Right lobe of liver (tissue), 4 donors: ENCODE results near the gene SLC29A3.

Experiments
- POLR2A ChIP-seq: fragments of 450-650 bp; IDR thresholded peaks from one replicate; pipeline ENCODE4 v1.6.1; 2017; ENCODE audit warnings: antibody characterized with exemption, mild to moderate bottlenecking
- TF ChIP-seq, protein P1 (sequence below), 4 donors: fragments of 200-600 bp in 3 of 4; fragments of 450-650 bp in 1 of 4; IDR thresholded peaks; one replicate each; pipeline versions ENCODE4 v1.5.1 to v1.8.0; 2016 to 2022; ENCODE audit warnings: antibody characterized with exemption in 4 of 4, mild to moderate bottlenecking in 2 of 4
- donor health status: DM: no; HTN: no; CAD: no.
- donor health status: DM: no; HTN: no; CAD: no.
- donor health status: DM: no; HTN: yes; CAD: no.

DNA sequence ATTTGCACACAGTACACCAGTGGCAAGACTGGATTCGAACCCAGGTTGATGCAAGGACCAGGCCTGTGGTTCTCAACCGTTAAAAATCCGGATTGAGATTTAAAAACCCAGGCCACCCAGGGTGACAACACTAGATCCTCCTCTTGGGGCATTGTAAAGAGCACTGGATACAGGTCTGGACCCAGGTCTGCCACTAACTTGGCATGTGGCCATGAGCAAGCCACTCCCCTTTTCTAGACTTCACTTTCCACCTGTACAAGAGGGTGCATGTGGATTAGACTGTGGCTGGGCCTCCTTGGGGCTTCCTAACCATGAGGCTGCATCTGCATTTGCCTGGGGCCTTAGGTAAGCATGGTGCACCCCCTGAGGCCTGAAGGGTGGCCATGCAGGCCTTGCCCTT, 21.7 kb upstream of the SLC29A3 start:
- no peak for TF ChIP-seq POLR2A
- TF ChIP-seq, protein P1, sequence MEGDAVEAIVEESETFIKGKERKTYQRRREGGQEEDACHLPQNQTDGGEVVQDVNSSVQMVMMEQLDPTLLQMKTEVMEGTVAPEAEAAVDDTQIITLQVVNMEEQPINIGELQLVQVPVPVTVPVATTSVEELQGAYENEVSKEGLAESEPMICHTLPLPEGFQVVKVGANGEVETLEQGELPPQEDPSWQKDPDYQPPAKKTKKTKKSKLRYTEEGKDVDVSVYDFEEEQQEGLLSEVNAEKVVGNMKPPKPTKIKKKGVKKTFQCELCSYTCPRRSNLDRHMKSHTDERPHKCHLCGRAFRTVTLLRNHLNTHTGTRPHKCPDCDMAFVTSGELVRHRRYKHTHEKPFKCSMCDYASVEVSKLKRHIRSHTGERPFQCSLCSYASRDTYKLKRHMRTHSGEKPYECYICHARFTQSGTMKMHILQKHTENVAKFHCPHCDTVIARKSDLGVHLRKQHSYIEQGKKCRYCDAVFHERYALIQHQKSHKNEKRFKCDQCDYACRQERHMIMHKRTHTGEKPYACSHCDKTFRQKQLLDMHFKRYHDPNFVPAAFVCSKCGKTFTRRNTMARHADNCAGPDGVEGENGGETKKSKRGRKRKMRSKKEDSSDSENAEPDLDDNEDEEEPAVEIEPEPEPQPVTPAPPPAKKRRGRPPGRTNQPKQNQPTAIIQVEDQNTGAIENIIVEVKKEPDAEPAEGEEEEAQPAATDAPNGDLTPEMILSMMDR (IDR thresholded peaks at IDR 0.05) = no peak
